ENCODE measurements around the gene FREM3.

The FREM3 gene

GRCh38 chr4:143581331-143581946, 119.0 kb downstream of the FREM3 start:
- H3K27ac ChIP-seq, result no peak overlapping the region
- no peaks in the 10 kb centered on the region for H3K4me1 ChIP-seq (ENCODE audit: control insufficient read depth in 1 of 2, insufficient read depth in 1 of 2, low read depth in 1 of 2, low read length in 1 of 2)
- H3K36me3 ChIP-seq, result no peaks in the 10 kb centered on the region
- H3K9me3 ChIP-seq, result no peaks in the 10 kb centered on the region
- H3K27me3 ChIP-seq, result no peaks in the 10 kb centered on the region
- no peak overlapping the region for H3K4me3 ChIP-seq (ENCODE audit: low read depth in 1 of 2, low read length in 1 of 2)
- TF ChIP-seq, protein P1, sequence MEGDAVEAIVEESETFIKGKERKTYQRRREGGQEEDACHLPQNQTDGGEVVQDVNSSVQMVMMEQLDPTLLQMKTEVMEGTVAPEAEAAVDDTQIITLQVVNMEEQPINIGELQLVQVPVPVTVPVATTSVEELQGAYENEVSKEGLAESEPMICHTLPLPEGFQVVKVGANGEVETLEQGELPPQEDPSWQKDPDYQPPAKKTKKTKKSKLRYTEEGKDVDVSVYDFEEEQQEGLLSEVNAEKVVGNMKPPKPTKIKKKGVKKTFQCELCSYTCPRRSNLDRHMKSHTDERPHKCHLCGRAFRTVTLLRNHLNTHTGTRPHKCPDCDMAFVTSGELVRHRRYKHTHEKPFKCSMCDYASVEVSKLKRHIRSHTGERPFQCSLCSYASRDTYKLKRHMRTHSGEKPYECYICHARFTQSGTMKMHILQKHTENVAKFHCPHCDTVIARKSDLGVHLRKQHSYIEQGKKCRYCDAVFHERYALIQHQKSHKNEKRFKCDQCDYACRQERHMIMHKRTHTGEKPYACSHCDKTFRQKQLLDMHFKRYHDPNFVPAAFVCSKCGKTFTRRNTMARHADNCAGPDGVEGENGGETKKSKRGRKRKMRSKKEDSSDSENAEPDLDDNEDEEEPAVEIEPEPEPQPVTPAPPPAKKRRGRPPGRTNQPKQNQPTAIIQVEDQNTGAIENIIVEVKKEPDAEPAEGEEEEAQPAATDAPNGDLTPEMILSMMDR (IDR thresholded peaks at IDR 0.05), result no peak

DNA sequence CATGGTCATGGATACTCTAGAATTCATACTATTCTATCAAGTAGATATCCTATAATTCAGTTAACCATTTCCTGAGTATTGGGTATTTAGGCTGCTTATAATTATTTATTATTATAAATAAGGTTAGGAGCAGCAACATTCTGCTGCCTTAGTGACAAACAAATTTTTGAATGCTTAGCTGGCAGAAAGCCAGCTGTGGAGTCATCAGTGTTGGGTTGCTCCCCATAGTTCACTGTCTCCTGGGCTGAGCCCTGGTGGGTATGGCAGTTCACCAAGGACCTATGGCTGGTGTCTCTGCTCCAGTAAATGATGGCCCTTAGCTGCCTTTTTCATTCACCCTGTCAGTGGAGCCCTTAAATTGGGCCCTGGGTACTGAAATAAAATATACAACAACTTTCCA, 125.1 kb downstream of the FREM3 start:
- Histone ChIP-seq H3K9me3 (no peaks in the 10 kb centered on the region), H3K4me1 (ENCODE audit: control insufficient read depth in 1 of 2, insufficient read depth in 1 of 2, low read depth in 1 of 2, low read length in 1 of 2) (no peaks in the 10 kb centered on the region), H3K27ac (no peak overlapping the region), H3K27me3 (no peaks in the 10 kb centered on the region), H3K36me3 (no peaks in the 10 kb centered on the region), H3K4me3 (ENCODE audit: low read depth in 1 of 2, low read length in 1 of 2) (no peak overlapping the region)
- TF ChIP-seq, protein P1 (IDR thresholded peaks at IDR 0.05), result no peak

GRCh38 chr4:143564472-143564871, 136.0 kb downstream of the FREM3 start:
- TF ChIP-seq, protein P1 (IDR thresholded peaks at IDR 0.05), result no peak
- Histone ChIP-seq H3K27ac (no peak overlapping the region), H3K4me1 (ENCODE audit: control insufficient read depth in 1 of 2, insufficient read depth in 1 of 2, low read depth in 1 of 2, low read length in 1 of 2) (peaks cover 4 to 5% of the 10 kb centered on the region in 2 experiments), H3K9me3 (no peaks in the 10 kb centered on the region), H3K36me3 (no peaks in the 10 kb centered on the region), H3K27me3 (peaks cover 16% of the 10 kb centered on the region), H3K4me3 (ENCODE audit: low read depth in 1 of 2, low read length in 1 of 2) (no peak overlapping the region)

DNA sequence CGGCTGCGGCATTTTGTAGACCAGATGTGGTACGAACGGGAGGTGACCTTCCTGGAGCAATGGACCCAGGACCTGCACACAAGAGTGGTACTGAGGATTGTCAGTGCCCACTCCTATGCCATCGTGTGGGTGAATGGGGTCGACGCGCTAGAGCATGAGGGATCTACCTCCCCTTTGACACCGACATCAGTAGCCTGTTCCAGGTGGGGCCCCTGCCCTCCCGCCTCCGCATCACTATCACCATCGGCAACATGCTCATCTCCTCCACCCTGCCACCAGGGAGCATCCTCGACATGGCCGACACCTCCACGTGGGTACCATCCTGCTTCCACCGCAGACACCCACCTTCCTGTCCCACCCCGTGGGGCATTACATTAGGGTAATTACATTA, 140.7 kb downstream of the FREM3 start:
- TF ChIP-seq, protein P1 (IDR thresholded peaks at IDR 0.05), result no peak
- Histone ChIP-seq H3K27ac (no peak overlapping the region), H3K36me3 (peaks cover 6% of the 10 kb centered on the region), H3K4me1 (ENCODE audit: control insufficient read depth in 1 of 2, insufficient read depth in 1 of 2, low read depth in 1 of 2, low read length in 1 of 2) (peaks cover 11 to 12% of the 10 kb centered on the region in 2 experiments), H3K9me3 (no peaks in the 10 kb centered on the region), H3K27me3 (peaks cover 27% of the 10 kb centered on the region), H3K4me3 (ENCODE audit: low read depth in 1 of 2, low read length in 1 of 2) (peak overlapping the region; percentile 24 to 41)

DNA sequence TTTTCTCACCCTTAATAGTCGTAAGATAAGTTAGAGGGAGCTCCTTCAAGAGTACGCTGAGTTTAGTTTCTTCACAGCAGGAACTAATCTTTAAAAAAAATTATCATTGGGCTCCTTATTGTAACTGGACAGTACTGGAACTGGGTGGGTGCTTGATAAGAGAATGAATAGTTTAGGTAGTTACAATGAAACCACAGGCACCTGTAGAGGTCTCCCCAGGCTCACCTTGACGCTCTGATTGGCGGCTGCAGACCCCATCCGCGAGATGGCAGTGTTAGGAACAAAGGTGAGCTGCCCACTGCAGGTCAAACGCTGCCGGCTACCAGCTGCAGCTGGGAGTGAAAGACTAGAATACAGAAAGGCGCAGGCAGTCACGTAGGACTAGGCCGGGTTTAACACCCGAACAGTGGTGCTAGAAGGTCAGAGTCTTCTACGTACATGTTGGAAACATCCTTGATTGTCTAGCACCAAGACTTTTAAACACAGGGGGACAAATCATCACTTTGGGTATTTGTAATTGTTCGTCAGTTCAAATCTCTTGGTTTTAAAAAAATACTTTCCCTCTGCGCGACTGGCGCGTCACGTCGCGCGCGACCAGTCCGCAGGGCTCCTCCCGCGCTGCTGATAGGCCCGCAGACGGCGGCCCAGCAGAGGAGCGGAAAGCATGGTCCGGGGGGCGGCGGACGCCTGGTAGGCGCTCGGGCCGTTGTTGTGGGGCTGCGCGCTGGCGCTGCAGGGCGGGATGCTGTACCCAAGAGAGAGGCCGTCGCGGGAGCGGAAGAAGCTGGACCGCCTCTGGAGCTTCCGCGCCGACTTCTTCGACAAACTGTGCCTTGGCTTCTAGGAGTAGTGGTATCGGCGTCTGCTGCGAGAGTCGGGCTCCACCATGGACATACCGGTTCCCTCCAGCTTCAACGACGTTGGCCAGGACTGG, 141.4 kb downstream of the FREM3 start:
- H3K36me3 ChIP-seq, result peaks cover 10% of the 10 kb centered on the region
- H3K4me3 ChIP-seq (ENCODE audit: low read depth in 1 of 2, low read length in 1 of 2), result peak overlapping the region; percentile 24 to 41
- no peak overlapping the region for H3K27ac ChIP-seq

More for the DNA sequence above, 141.4 kb downstream of the FREM3 start:
- TF ChIP-seq, protein P1 (IDR thresholded peaks at IDR 0.05), result no peak
- peaks cover 27% of the 10 kb centered on the region for H3K27me3 ChIP-seq
- peaks cover 11 to 12% of the 10 kb centered on the region in 2 experiments for H3K4me1 ChIP-seq (ENCODE audit: control insufficient read depth in 1 of 2, insufficient read depth in 1 of 2, low read depth in 1 of 2, low read length in 1 of 2)
- H3K9me3 ChIP-seq, result no peaks in the 10 kb centered on the region

All from neutrophil (primary cell).